ENCODE data around the gene AFF4. TPM values are rescaled to one million over a fixed set of nuclear protein-coding genes. Genes with fewer than 3 reads are reported as not detected.

AFF4 gene
- polyA plus RNA-seq, 3 donors: 9.7 to 17.7 (median 17.6) TPM

DNA sequence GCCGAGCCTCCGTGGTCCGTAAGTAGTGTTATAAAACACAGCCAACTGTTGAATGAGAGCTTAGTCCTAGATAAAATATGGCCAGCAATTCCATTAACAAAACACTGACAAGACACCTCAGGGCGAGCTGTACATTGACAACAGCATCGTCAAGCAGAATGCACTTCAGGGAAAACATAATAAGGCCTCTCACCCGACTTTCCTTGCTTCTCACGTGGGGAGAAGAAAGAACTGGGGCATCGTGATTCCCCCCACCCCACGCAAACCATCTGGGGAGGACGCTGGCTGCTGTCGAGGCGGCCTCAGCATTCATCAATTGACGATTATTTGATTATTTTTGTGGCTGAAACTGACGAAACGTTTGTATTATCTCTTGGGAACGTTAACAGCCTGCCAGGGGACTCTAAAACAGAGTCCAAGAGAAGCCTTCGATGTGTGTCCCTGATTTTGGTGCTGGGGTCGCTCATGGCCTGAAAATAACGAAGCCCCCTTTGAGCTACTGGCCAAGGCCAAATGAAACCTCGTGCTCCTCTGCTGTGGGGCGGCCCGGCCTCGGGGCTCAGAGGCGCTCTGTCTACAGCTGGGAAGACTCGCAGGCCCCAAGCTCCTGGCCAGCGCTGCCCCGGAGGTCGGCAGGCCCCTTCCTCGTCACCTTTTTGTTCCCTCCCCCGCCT lies 97.6 kb downstream of the AFF4 start:
- H2AFZ ChIP-seq (ENCODE audit: insufficient read depth, low read depth, low read length, poor library complexity, severe bottlenecking): peak overlapping the region; percentile 91
- H3K27ac ChIP-seq (ENCODE audit: low read depth in 1 of 2, low read length in 2 of 2): peak overlapping the region; percentile 92 to 97
- H3K9me3 ChIP-seq (replicated peaks in 1 of 2; ENCODE audit: control insufficient read depth in 1 of 2, insufficient read depth in 1 of 2, low read length in 2 of 2): no peaks in the 10 kb centered on the region
- H3K9me3 Mint-ChIP-seq: no peaks in the 10 kb centered on the region
- H3K79me2 ChIP-seq (ENCODE audit: insufficient read depth, low read length): peaks cover 17% of the 10 kb centered on the region
- 31% methylated on average over 23 of the region's 30 CpGs for WGBS (ENCODE audit: insufficient coverage)
- no peak for TF ChIP-seq CTCF (IDR thresholded peaks at IDR 0.05)
- H3K4me1 Mint-ChIP-seq: peaks cover 19% of the 10 kb centered on the region
- H3K27ac Mint-ChIP-seq: peak overlapping the region; percentile 94 to 100 (median 99)
- peak overlapping the region; percentile 91 for H3K9ac ChIP-seq (ENCODE audit: insufficient read depth, low read length, poor library complexity, severe bottlenecking)
- H4K20me1 ChIP-seq (ENCODE audit: insufficient read depth, low read length): no peaks in the 10 kb centered on the region
- intact Hi-C loops (cut with micrococcal nuclease): loop anchor here (5.0 to 10.0 kb wide), 2 partner anchors 186 to 571 kb away; partner anchors contain the start of genes HSPA4 (in 1 of the 2) and SLC22A4 (in 1 of the 2)
- H3K27me3 ChIP-seq (ENCODE audit: control insufficient read depth in 2 of 2, insufficient read depth in 2 of 2, low read length in 2 of 2): no peaks in the 10 kb centered on the region
- H3K4me2 ChIP-seq (replicated peaks; ENCODE audit: extremely low read depth, low read length, poor library complexity, severe bottlenecking): peak overlapping the region; percentile 90
- peak overlapping the region; percentile 47 to 87 (median 78) for H3K4me3 ChIP-seq (replicated peaks in 1 of 3; ENCODE audit: low read depth in 2 of 3, low read length in 3 of 3)
- H3K4me1 ChIP-seq (ENCODE audit: control insufficient read depth in 1 of 2, insufficient read depth in 2 of 2, low read length in 2 of 2): peaks cover 14 to 33% of the 10 kb centered on the region in 2 donors
- peak overlapping the region; percentile 96 to 99 for H3K4me3 Mint-ChIP-seq
- H3K36me3 Mint-ChIP-seq: peaks cover 19 to 27% of the 10 kb centered on the region in 2 donors
- H3K27me3 Mint-ChIP-seq (ENCODE audit: low read depth in 3 of 3): peaks cover 3 to 5% (median 4%) of the 10 kb centered on the region in 3 donors
- peaks cover 13 to 32% of the 10 kb centered on the region in 2 donors for H3K36me3 ChIP-seq (replicated peaks in 1 of 2; ENCODE audit: control insufficient read depth in 1 of 2, insufficient read depth in 2 of 2, low read length in 2 of 2)
- no peak for DNase-seq

DNA sequence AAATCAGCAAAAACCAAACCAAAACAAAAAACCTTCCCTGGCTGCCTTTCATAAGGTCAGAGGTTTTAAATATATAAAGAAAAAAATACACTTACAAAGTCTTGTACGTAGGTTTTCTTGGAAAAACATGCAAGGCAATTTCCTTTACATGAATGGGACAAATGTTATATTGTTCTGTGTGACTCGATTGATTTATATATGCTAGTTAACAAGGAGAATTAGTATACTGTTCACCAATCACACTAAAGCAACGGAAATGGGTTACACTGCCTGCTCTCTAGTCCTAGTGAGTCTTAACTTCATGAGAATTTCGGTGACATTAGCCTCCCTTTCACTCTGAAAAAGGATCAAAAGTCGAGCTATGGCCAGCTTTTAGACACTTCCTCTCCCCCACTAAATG lies 102.7 kb downstream of the AFF4 start:
- Mint-ChIP-seq H3K4me1 (peaks cover 6% of the 10 kb centered on the region), H3K36me3 (no peaks in the 10 kb centered on the region), H3K4me3 (no peak overlapping the region), H3K27me3 (ENCODE audit: low read depth in 3 of 3) (peaks cover 7 to 12% (median 8%) of the 10 kb centered on the region in 3 donors), H3K9me3 (peaks cover 0 to 1% (median 0%) of the 10 kb centered on the region in 7 donors), H3K27ac (no peak overlapping the region)
- DNase-seq: no peak
- H3K4me3 ChIP-seq (replicated peaks in 1 of 3; ENCODE audit: low read depth in 2 of 3, low read length in 3 of 3): no peak overlapping the region
- no peak overlapping the region for H3K4me2 ChIP-seq (replicated peaks; ENCODE audit: extremely low read depth, low read length, poor library complexity, severe bottlenecking)
- no peak overlapping the region for H3K27ac ChIP-seq (ENCODE audit: low read depth in 1 of 2, low read length in 2 of 2)
- H3K36me3 ChIP-seq (replicated peaks in 1 of 2; ENCODE audit: control insufficient read depth in 1 of 2, insufficient read depth in 2 of 2, low read length in 2 of 2): no peaks in the 10 kb centered on the region
- no peaks in the 10 kb centered on the region for H3K79me2 ChIP-seq (ENCODE audit: insufficient read depth, low read length)
- no peaks in the 10 kb centered on the region for H4K20me1 ChIP-seq (ENCODE audit: insufficient read depth, low read length)
- no peaks in the 10 kb centered on the region for H3K27me3 ChIP-seq (ENCODE audit: control insufficient read depth in 2 of 2, insufficient read depth in 2 of 2, low read length in 2 of 2)
- no peak overlapping the region for H2AFZ ChIP-seq (ENCODE audit: insufficient read depth, low read depth, low read length, poor library complexity, severe bottlenecking)
- TF ChIP-seq CTCF (IDR thresholded peaks at IDR 0.05): no peak
- no peak overlapping the region for H3K9ac ChIP-seq (ENCODE audit: insufficient read depth, low read length, poor library complexity, severe bottlenecking)
- WGBS (ENCODE audit: insufficient coverage): 94% methylated on average over 2 of the region's 5 CpGs
- H3K9me3 ChIP-seq (replicated peaks in 1 of 2; ENCODE audit: control insufficient read depth in 1 of 2, insufficient read depth in 1 of 2, low read length in 2 of 2): no peaks in the 10 kb centered on the region
- intact Hi-C loops (cut with micrococcal nuclease): loop anchor here in 1 of 2 donors (10.0 kb wide), 1 partner anchor 566 kb away; the partner anchor contains the start of gene SLC22A4
- H3K4me1 ChIP-seq (ENCODE audit: control insufficient read depth in 1 of 2, insufficient read depth in 2 of 2, low read length in 2 of 2): peaks cover 3 to 15% of the 10 kb centered on the region in 2 donors
